Mammary epithelial cell (primary cell): ENCODE data around the gene NLRC5.
"Not testable (repeated sequence)": the region's sequence is repeated elsewhere in the genome, so short reads cannot be mapped to it uniquely, and the experiment has no call there.

Source experiments
- EZH2 ChIP-seq: IDR thresholded peaks from 2 replicates; pipeline ENCODE4 v1.6.1; 2012; ENCODE audit warnings: low read length, inconsistent platforms, borderline replicate concordance
- TF ChIP-seq, protein P1 (sequence below), 2 donors: IDR thresholded peaks in 1 of 2; conservative IDR thresholded peaks in 1 of 2; 2 replicates each; pipeline ENCODE4 v1.5.1; 2011 to 2012; ENCODE audit warnings: inconsistent platforms in 2 of 2, low read length in 2 of 2, mild to moderate bottlenecking in 2 of 2, control low read depth in 1 of 2, low read depth in 1 of 2; ENCODE audit not compliant: insufficient read depth in 1 of 2; ENCODE audit errors: extremely low read depth in 1 of 2

DNA sequence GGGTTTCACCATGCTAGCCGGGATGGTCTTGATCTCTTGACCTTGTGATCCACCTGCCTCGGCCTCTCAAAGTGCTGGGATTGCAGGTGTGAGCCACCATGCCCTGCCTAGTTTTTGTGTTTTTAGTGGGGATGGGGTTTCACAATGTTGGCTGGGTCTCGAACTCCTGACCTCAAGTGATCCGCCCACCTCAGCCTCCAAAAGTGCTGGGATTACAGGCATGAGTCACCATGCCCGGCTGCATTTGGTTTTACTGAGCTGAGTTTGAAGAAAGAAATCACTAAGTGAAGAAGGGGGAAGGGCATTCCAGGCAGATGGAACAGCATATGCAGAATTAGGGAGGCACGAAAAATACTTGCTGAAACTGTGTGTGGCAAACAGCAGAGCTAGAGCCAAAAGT lies 110.6 kb downstream of the NLRC5 start:
- TF ChIP-seq, protein P1, sequence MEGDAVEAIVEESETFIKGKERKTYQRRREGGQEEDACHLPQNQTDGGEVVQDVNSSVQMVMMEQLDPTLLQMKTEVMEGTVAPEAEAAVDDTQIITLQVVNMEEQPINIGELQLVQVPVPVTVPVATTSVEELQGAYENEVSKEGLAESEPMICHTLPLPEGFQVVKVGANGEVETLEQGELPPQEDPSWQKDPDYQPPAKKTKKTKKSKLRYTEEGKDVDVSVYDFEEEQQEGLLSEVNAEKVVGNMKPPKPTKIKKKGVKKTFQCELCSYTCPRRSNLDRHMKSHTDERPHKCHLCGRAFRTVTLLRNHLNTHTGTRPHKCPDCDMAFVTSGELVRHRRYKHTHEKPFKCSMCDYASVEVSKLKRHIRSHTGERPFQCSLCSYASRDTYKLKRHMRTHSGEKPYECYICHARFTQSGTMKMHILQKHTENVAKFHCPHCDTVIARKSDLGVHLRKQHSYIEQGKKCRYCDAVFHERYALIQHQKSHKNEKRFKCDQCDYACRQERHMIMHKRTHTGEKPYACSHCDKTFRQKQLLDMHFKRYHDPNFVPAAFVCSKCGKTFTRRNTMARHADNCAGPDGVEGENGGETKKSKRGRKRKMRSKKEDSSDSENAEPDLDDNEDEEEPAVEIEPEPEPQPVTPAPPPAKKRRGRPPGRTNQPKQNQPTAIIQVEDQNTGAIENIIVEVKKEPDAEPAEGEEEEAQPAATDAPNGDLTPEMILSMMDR (conservative IDR thresholded peaks at IDR 0.05 in 1 of 2, IDR thresholded peaks at IDR 0.05 in 1 of 2; ENCODE audit: extremely low read depth in 1 of 2, insufficient read depth in 1 of 2, low read depth in 1 of 2, low read length in 2 of 2) = not testable (repeated sequence)
- TF ChIP-seq EZH2 = not testable (repeated sequence)
